Activated CD4-positive, alpha-beta T cell treated with anti-CD3 and anti-CD28 coated beads, Interleukin-2, amount 50 U/mL, for 24 hours (primary cell): Measurements from ENCODE around the gene MYO3B.

Experiments
- DNase-seq, 2 donors: peaks; one replicate each; pipeline ENCODE4 v3.0.0-alpha.2; 2020; ENCODE audit warnings: low read depth in 1 of 2, low spot score in 1 of 2

Gene MYO3B

DNA sequence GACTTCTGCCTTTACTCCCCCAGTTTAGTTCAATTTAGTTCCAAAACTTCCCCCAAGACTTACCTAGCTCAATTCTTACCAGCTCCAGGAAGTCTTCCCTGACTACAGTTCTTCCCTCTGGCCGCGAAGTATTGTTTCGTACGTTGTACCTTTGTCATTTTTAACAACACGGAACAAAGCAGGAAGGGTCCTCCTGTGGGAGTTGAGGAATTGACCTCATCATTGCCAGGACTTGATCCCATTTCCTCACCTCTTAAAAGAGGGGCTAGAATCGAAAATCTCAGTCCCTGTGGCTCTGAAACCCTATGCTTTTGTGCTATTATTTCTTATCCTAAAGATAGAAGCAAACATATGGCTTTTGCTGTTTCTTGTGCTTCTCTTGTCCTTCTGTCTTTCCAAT, 187.1 kb downstream of the MYO3B start:
- no peak for DNase-seq

DNA sequence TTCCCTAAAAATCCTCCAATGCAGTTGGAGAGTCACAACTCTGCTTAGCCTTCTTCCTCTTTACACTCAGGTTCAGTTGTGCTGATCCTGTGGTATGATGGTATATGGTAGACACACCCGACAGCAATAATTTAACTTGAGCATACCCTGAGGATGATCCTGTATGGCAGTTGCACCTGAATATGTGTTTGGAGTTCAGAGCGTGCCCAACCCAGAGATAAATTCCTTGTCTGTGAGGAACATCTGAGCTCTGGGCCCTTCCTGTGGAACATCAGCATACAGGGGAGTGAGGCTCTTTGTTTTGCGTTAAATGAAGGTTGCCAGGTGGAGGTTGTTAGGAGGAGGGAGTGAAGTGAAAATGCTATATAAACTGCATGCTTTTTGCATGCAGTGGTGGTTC, 187.7 kb downstream of the MYO3B start:
- DNase-seq: no peak

DNA sequence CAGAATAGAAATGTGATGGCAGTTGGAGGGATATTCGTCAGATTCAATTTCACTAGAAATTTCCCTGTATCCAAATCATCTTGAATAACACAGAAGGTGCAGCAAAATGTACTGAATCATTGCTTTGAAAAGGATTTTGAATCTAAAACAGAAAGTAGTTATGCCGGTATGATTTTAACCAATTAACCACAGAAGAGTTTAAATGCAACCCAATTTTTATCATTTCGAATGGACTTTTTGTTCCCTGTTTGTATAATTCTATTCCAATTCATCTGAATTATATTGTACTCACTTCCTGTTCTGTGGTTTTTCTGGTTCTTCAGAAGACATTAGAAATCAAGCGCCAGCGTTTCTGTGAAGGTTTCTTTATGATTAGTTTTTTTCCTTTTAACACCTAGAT, 190.4 kb downstream of the MYO3B start:
- DNase-seq: no peak

DNA sequence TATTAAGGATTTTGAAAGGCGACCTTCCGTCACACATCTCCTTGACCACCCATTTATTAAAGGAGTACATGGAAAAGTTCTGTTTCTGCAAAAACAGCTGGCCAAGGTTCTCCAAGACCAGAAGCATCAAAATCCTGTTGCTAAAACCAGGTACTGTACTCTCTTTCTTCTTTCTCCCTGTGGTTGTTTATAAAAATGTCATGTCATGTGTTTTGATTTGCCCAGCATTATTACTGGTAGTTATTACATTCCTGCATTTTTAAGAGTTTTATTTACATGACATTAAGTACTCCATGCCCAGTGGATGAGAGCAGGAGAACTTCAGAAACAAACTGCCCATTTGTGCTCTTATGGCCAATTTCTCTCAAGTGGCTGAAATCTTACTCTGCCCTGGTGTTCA, 191.3 kb downstream of the MYO3B start:
- no peak for DNase-seq

DNA sequence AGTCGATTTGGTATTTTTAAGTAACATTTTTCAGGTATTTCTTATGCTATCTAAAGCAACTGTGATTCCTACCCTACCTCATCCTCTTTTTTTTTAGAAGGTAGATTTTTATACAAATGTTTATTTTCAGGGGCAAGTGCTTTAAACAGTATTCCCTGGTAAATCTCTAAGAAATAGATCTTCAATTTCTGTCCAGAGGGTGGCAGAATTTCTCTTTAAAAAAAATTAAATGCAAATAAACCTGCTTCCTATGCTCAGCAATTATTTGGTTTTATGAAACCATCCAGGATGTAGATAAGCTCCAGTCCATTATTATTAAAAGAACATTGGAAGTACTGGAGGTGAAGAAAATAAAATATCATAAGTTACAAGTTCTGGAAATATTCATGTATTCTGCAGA, 191.9 kb downstream of the MYO3B start:
- DNase-seq: no peak

DNA sequence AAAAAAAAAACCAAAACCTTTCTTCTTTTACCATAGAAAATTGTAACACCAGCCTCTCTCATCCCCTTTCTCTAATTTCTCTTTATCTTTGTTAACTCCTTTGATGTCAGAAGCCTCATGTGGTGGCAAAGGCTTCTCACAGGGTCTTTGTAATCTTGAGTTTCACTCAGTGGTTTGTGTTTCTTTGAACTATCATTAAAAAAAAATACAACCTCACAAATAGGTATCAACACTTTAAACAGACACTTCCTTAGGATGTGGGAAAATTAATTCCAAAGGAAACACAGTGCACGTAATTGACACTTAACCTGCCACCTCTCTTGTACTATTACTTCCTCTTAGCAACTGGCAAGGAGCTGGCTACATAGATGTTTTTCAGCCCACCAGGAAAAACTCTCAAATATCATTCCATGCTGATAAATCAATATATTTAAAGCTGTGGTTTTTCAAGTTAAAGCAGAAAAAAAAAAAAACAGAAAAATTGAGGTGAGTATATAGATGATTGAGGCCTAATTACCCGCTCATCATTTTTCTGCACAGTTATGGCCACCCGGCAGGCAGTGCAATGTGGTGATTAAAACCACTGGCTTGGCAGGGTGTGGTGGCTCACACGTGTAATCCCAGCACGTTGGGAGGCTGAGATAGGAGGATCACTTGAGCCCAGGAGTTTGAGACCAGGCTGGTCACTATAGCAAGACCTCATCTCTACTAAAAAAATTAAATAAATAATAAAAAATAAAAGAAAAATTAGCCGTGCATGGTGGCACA, 193.5 kb downstream of the MYO3B start:
- DNase-seq: no peak

DNA sequence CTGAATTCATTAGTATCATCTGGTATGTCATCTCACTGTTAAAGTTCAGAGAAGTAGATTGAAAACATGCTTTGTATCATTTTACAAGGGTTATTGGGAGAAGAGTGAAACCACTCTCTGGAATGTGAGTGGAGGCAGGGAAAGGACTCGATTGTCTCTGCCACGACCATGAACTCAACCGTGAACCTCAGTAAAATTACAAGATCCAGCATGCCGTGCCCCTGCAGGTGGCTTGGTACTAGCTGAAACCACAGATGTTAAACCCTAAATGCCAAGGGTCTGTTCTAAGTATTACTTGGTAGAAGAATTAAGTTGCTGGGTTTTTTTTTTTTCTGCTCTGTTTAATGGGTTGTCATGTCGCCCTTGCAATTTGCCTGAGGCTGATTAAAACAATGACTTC, 197.2 kb downstream of the MYO3B start:
- no peak for DNase-seq

DNA sequence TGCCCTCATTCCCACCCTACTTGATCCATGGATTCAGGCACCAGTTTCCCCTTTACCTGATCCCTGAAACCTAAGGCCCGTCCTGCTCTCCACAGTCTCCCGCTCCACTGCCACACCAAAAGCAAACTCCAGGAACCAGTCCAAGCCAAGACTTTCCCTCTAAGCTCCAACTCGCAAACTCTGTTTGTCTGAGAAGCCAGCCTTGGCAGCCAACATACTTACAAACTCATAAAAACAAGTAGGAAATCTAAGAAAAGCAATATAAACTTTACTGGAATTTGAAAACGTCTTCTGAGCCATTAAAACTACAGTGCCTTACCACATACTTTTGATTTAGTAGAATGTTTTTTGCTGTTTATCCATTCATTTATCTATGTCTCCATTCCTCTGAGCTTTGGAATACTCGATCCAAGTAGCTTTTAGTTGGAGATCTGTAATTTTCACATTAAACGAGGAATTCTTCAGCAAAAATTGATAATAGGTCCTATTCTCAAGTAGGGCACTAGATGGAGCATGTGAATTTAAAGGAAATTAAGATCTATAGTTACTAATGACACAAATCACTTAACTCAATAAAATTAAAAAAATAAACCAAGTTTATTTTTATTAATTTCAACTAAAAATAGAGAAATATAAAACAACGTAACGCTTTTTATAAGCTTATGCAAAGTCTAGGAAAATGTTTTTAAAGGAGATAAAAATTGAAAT, 199.7 kb downstream of the MYO3B start:
- no peak for DNase-seq

DNA sequence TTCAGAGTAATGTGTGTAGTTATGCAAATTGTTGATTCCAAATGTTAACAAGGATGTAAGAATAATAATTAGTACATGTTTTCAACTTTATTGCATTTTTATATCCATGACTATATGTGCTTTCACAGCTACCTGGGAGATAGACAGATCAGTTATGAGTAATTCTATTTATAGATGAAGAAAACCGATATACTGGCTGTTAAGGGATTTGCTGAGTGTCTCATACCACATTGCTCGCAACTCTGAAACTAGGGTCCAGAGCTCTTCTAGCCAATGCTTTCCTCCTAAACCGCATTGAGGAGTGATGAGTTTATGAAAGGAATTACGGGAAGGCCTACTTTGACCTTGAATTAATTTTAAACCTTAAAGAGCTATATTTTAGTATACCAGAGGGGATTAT, 202.3 kb downstream of the MYO3B start:
- no peak for DNase-seq

DNA sequence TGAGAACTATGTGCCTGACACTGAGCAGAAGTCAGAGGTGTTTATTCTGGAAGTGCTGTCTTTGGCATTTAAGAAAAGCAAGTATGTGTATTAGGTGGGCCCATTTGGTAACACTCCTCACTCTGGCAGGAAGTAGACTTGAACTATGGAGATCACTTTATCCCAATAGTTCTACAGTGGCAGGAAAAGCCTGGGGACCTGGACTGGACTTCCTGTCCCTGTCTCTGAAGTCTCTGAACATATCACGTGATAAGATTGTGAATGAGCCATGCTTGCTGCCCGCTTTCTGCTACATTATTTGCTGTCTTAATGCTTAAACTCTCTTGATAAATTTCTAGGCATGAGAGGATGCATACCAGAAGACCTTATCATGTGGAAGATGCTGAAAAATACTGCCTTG, 203.7 kb downstream of the MYO3B start:
- DNase-seq: no peak

DNA sequence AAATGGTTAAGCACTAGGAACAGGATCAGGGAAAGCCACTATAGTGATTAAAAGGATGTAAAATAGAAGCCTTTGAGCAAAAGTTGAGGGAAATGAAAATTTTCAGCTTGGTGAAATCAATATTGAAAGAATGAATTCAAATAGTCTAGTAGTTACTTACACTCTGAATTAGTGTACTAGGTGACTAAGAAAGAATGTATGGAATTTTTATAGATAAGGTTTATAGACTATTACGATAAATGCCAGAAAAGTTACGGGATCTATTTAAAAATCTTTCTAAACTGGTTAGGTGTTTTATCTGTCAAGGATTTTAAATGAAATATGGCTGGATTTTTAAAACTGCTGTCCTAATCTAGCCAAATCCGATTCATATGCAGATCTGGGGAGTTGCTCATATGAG, 208.6 kb downstream of the MYO3B start:
- DNase-seq: no peak

DNA sequence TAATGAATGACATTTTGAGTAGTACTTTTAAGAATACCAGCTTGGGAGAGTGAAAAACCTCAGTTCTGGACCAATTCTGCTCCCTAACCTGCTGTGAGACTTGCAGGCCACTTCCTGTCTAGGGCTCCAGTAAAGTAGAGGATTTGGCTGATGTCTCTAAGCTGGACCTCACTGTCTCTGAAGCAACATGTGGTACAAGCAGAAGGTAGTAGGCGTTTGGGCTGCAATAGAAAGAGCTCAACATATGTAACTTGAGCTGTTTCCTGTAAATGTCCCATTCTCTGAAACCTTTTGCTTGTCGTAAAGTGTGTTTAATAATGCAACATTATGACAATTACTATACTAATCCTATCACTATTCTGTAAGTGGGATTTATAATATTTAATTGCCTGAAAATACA, 213.1 kb downstream of the MYO3B start:
- DNase-seq: no peak

DNA sequence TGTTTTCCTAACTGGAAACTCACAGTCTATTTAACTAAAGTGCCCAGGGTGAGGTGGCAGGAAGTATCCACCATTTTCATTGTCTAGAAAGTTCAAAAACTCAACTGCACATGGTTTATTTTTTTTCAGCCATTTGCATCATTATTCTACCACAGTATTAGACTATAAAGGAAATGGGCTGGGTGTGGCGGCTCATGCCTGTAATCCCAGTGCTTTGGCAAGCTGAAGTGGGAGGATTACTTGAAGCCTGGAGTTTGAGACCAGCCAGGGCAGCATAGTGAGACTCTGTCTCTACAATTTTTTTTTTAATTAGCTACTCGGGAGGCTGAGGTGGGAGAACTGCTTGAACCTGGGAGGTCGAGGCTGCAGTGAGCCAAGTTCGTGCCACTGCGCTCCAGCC, 213.8 kb downstream of the MYO3B start:
- no peak for DNase-seq

DNA sequence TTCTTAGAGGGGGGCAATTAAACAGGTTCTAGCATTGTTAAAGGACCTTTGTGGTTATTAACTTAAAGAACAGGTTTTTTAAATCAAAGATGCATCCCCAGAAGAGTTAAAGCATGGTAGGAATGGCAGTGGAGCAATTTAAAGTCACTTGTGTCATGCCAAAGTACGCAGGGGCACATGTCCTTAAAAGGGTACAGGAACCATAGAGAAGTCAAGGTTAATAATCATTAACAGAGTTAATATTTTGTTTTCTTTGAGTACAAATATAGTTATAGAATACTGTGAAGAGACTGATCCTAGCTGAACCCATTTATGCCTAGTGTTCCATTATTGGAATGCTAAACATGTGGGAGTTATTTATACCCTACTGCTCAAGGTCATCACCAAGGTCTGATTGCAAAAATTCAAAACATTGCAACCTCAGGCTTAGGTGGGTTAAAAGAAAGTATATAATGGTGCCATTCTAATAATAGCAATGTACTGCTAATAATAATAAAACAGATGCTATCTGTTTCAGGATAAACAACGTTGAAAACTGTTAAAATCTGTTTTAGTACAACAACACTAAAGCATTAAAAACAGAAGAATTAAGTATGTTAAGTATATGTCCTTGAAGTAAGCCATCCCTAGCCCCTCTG, 216.0 kb downstream of the MYO3B start:
- DNase-seq: no peak

DNA sequence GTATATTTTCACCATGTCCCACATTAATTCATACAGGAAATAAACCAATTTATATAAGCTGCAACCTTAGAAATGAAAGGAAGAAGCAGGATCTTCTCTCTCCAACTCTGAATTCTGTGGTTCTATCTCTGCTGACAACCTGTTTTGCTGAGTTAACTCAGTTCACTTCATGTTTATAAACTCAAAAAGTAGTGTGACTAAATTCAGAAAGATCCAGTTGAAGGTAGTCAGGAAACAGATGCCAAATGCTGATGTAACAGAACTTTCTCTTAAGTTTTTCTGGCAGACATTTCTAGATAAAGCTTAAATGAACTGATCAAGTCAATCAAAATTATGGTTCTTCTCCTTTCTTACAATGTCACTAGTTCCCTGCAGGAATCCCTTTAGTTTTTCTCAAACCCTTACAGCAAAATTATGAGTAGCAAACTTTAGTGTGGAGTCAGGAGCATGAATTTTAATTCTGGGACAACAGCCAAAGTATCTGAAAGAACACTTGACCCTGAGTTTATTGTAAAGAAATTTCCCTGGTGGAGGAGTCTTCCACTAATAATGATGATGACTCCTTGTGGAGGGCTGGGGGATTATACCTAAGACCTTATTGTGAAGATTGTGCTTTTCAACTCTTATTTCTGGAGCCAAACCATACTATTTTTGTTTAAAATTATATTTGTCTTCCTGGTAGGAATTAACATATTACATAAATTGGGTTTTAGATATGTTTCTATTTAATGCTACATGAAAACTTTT, 216.9 kb downstream of the MYO3B start:
- no peak for DNase-seq

DNA sequence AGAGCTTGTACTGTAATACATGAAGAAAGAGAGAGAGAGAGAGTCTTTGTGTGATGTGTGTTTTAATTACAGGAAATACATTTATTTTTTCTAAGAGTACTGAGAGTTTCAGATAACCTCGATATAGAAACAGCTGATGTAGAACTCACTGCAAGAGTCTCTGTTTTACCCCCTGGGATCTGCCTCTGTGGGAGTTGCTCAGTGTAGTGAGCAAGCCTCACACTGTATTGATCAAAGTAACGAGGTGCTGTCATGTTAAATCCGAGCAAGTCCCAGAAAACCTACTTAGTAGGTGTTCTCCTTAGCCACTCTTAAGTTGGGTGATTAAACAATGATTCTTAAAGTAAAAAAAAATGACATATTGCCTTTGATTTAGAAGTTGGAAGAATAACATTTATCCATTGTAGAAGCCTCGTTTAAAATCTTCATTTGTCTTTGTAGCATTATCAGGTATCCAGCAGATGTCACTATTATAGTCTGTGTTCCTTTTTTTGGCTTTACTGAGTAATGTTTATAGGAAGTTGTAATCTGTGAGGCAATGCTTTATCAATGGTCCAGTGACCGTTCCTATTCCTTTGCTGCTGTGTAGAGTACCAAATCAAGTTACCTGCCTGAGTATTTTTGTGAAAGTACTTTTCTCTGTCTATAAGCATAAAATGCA, 219.0 kb downstream of the MYO3B start:
- DNase-seq: no peak

DNA sequence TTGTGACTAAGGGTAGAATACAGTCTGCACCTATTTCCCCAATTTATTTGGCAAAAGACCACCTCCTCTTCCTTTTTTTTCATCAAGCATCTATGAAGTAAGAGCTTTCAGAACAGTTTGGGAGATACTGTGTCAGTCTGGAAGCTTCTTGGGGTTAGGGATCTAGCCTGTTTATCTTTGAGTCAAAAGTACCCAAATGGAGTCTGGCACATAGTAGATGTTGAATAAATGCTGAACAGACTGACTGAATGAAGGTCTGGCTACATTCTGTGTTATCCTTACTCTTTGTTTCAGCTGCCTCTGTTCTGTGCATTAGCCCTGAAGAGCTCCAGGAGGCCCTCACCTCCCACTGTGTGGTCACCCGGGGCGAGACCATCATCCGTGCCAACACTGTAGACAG, 223.2 kb downstream of the MYO3B start:
- DNase-seq: no peak

DNA sequence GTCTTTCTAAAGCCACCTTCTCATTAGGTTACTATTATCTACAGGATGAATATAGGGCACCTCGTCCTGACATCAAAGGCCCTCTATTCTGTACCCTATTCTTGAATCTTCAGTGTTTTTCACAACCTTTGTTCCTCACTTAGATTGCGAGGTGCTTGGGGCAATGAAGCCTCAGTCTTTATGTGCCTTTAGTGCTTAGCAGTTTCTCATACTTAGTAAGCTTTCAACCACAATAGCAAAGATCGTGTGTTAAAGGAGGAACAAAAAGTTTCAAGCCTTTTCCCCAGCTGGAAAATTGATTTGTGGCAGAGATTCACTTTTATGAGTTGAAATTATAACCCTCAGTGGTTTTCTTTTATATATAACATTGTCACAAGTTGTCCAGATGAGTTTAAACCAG, 226.9 kb downstream of the MYO3B start:
- DNase-seq: no peak

DNA sequence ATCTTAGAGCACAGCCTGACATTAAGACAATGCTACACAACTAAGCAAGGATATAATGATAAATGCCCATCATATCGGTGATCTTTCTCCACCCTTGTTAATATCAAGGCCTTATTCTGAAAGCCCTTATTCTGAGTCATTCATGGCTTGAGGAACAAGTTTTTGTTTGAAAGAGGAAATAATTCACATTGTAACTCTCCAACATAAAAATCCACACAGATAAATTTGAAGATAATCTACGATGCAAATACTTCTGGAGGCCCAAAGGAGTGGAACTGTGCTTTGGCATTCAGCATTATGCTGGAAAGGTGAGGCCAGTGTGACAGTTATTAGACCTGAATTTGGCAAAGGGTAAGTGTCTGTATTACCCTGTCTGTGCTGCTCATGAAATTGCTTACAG, 227.4 kb downstream of the MYO3B start:
- DNase-seq: no peak

DNA sequence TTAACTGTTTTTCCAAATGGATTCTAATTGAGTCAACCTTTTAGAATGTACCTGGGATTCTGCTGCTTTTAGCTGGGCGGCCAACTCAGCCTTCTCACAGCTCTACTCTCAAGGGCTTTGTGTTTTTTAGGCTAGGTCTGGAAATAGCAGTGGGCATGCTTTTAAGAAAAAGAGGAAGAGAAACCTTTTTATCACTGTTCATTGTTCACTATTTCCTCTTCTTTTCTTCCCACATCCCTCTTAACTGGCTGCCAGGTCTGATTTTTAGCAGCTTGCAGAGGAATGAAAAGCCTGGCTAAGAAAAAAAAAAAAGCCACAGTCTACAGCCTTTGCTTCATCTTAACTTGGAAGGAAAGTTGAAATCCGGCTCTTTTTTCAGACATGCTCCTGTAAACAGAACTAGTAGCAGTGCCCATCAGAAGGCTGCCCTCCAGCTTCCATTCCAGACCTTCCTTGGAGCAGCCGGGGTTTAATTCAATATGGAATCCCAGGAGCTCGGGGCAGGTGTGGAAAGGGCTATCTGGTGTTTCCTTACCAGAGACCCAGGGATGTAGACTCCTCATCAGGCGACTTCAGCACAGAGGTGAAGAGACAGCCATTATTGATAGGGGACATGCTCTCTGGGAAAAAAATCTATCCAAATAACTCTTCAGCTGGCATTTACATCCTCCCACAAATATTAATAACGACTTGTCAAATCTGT, 230.7 kb downstream of the MYO3B start:
- DNase-seq: no peak

DNA sequence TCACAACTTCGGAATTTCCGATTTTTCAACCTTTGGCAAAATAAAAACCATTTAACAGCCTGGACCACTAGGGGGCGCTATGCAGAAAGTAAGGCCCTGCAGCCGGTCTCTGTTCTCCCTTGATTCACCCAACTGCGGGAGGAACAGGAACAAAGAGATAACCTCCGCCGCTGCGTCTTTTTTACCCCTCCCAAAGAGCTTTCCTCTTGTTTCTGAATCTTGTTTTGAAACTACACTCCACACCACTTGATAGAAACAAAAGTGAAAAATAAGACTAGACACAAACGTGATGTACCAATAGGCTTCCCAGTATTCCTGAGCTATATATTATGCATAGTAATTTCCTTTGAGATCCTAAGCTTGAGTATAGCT, 231.2 kb downstream of the MYO3B start:
- peak; percentile 51 to 81 for DNase-seq
